Choroid plexus epithelial cell (primary cell): Measurements from ENCODE around the gene SHC4.

Experiments used
- DNase-seq: peaks from one replicate; pipeline ENCODE4 v3.0.0-alpha.2; 2010; ENCODE audit warnings: low read depth
- H3K4me3 ChIP-seq: 2 replicates; pipeline ENCODE4 v1.5.1; 2011; ENCODE audit warnings: low read depth, mild to moderate bottlenecking, control low read depth, low read length, moderate library complexity
- CTCF ChIP-seq: conservative IDR thresholded peaks from 2 replicates; pipeline ENCODE4 v1.5.1; 2011; ENCODE audit warnings: low read depth, mild to moderate bottlenecking, control low read depth, inconsistent platforms, low read length, moderate library complexity

SHC4 gene

GRCh38 chr15:48963524-48964113, at the start of gene SHC4:
Gene SHC4 (minus strand): TSS chr15:48963919. CDS start chr15:48963015, 904 bp downstream.
- peak within 1 kb of the TSS; percentile 69 for H3K4me3 ChIP-seq
- peak; percentile 50 for TF ChIP-seq CTCF
- DNase-seq: peak; percentile 90

GRCh38 chr15:48999314-48999713, 35.6 kb upstream of the SHC4 start:
- no peak for DNase-seq
- no peak overlapping the region for H3K4me3 ChIP-seq

GRCh38 chr15:48996276-48996675, 32.6 kb upstream of the SHC4 start:
- DNase-seq: peak; percentile 54
- TF ChIP-seq CTCF: no peak
- no peak overlapping the region for H3K4me3 ChIP-seq

More at GRCh38 chr15:48999314-48999713, 35.6 kb upstream of the SHC4 start:
- no peak for TF ChIP-seq CTCF

GRCh38 chr15:48993380-48993779, 29.7 kb upstream of the SHC4 start:
- DNase-seq: no peak
- no peak for TF ChIP-seq CTCF
- no peak overlapping the region for H3K4me3 ChIP-seq

- no peak for DNase-seq
- no peak for TF ChIP-seq CTCF
- H3K4me3 ChIP-seq: no peak overlapping the region
Measured at GRCh38 chr15:48992545-48992944, 28.8 kb upstream of the SHC4 start.

- TF ChIP-seq CTCF: no peak
- no peak for DNase-seq
- H3K4me3 ChIP-seq: no peak overlapping the region
Measured at GRCh38 chr15:48992096-48992495, 28.4 kb upstream of the SHC4 start.

- no peak overlapping the region for H3K4me3 ChIP-seq
- no peak for TF ChIP-seq CTCF
- DNase-seq: no peak
Measured at GRCh38 chr15:48989170-48989569, 25.5 kb upstream of the SHC4 start.
